HG02588 (cell line): ENCODE measurements around the gene RNF222.
A peak's percentile ranks its signal among the peaks of the same experiment; 100 is the strongest.
"Not testable (repeated sequence)": the region's sequence is repeated elsewhere in the genome, so short reads cannot be mapped to it uniquely, and the experiment has no call there.

Experiments
- ATAC-seq: cut with Tn5 transposase; IDR thresholded peaks from one replicate; pipeline ENCODE4 v1.9.1; 2021; ENCODE audit warnings: mild to moderate bottlenecking, moderate library complexity; ENCODE audit not compliant: unreplicated experiment

Gene RNF222

DNA sequence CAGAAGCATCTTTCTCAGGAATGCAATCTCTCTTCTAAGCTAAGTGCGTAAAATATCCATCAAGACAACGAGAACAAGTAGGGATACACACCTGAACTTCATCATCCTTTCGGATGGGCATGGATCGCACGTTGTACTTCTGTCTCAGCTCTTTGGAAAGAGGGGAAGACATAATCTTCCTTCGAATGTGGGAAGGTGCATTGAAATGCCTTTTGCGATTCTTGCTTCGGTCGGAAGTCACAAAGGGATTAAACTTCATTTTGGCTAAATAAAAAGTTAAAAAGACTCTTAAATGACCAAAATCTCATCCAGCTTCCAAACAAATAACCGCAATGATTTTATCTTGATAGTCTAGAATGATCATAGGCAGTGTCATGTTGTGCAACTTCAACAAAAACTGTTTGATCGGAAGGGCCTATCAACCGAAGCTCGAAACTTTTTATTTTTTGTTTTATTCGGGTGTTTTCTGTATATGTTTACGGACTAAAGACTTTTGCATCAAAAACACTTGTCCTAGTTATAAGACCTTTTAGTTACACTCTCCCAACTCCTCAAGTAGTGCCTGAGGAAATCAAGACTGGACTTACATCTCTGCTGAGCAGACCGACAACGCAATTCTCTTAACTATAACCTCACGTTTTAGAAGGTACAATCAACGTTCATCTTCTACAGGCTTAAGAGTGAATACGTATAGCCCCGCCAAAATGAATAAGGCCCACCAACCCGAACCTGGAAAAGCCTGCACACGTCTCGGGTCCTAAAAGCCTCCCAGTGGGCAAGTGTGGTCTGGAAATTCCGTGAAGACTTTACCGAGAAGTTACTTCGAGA, 15.4 kb downstream of the RNF222 start:
- ATAC-seq, result no peak

DNA sequence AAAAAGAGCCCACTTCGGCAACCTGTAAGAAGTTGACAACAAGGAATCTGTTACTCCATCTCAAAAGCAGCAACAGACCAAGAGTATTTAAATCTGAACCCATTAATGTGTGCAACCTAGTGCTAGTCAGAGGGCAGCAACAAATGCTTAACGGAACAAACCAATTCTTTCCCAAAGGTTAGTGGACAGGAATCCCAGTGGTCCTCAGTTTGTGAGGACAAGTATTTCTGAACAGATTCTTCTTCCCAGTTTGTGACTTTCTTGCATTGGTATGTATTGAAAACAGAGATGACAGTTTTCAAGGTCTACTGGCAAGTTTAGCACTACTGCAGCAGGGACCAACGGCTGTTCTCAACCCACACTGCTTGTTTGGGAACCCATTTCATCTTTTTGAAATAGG, 17.6 kb downstream of the RNF222 start:
- ATAC-seq, result no peak

DNA sequence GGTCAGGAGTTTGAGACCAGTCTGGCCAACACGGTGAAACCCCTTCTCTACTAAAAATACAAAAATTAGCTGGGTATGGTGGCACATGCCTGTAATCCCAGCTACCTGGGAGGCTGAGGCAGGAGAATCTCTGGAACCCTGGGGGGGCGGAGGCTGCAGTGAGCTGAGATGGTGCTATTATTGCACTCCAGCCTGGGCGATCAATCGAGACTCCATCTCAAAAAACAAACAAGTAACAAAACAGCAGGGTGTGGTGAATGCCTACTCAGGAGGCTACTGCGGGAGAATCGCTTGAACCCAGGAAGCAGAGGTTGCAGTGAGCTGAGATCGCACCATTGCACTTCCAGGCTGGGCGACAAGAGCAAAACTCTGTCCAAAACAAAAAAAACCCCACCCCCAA, 19.5 kb downstream of the RNF222 start:
- ATAC-seq, result not testable (repeated sequence)

DNA sequence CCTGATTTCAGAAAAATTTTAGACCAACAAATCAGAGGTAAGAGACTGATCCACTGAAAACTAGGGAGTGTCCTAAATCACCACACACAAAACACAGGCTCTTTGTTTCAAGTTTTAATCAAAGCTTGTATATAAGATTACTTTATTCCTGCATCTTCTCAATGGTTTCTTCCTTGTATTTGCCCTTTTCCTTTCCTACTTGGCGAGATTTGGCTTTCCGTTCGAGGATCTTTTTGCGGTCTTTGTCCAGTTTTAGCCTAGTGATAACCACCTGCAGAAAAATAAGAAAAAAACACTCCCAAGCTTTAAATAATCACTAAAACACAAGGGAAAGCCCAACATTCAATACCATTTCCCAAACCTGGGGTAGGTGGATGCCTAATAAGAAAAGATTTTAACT, 20.2 kb downstream of the RNF222 start:
- ATAC-seq, result no peak

DNA sequence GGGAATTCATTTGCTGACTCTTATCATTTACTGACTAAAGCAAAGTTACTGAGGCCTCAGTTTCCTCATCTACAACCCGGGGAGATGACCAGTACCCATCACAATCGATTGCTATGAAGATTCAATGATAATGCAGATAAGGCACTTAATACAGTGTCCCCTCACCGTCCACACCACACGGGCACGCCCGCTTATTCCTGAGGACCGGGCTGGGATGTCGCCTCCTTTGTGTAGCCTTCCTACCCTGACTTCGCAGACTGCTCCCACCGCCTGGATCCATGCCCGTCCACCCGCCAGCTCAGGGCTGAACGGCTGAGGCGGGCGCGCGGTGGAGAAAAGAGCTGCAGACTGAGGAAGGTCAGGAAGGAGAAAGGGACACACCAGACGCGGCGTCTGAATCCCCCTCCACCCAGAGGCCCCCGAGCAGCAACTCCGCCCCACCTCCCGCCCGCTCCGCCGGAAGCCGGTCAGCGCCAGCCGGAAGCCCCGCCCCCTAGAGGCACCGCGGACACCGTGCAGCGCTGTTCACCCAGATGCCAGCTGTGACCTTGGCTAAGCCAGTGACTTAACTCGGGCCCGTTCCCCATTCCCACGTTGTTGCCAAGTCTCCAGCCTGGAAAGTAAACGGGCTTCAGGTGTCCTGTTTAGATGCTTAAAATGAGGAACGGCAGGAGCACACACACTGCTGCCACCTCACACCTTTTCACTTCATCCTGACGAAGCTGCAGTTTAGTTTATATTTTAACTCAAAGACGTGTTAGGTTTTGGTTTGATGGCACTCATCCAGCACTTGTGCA, 21.2 kb downstream of the RNF222 start, which contains the start of gene KRABD2:
TSS of gene KRABD2 (minus strand) at position 434 of the 797 bp plus-strand sequence.
- peak; percentile 89 for ATAC-seq

GRCh38 chr17:8375738-8376259, 21.8 kb downstream of the RNF222 start:
- ATAC-seq, result no peak

- ATAC-seq, result not testable (repeated sequence)
These were observed 23.8 kb downstream of the RNF222 start for GRCh38 chr17:8373856-8374255.

- ATAC-seq, result no peak
These were observed 25.2 kb downstream of the RNF222 start for GRCh38 chr17:8372422-8372821.

DNA sequence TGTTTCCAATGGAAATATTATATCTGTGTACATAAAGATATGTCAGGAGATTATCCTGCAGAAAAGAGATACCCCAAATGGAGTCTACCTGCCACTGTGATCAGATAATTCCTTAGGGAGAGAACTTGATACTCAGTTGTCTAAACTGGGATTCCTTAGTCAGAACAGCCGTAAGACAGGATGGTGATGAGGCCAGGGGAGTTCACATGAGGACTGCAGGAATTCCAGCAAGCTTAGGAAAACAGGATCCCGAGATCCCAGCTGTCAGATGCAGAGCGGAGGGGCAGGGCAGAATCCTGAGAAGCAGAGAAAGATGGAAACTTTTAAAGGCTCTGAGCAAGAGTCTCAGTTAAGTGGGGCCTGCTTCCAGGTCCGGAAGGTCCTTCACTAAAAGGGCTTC, 25.8 kb downstream of the RNF222 start:
- ATAC-seq, result no peak

GRCh38 chr17:8369944-8370343, 27.7 kb downstream of the RNF222 start:
- no peak for ATAC-seq

- ATAC-seq, result no peak
These were observed 29.4 kb downstream of the RNF222 start for GRCh38 chr17:8368193-8368592.

GRCh38 chr17:8366231-8366630, 31.4 kb downstream of the RNF222 start:
- no peak for ATAC-seq

- ATAC-seq, result no peak
These were observed 32.5 kb downstream of the RNF222 start for GRCh38 chr17:8365143-8365542.

DNA sequence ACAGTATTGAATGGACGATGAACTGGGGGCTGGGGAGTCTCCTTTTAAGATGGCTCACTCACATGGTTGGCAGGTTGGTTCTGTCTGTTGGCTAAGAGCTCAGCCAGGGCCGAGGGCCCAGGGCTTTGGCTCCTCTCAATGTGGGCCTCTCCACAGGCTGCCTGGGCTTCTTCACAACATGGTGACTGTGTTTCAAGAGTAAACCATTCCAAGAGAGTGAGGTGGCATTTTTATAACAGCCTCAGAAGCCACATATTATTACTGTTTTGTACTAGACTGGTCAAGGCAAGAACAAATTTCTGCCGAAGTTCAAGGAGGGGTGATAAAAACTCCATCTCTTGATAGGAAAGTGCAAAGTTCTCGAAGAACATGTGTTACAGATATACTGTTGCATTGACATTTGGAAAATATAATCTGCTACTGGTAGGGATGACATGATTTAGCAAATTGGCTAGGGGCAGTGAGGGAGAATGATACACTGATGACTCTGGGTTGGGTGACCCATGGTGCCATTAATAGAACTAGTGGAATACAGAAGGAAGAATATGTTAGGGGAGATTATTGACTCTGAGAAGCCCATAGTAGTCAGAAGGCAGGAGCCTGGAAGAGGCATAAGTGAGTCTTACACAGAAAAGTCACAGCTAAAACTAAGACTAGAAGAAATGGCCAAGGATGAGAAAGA, 34.8 kb downstream of the RNF222 start:
- ATAC-seq, result no peak

DNA sequence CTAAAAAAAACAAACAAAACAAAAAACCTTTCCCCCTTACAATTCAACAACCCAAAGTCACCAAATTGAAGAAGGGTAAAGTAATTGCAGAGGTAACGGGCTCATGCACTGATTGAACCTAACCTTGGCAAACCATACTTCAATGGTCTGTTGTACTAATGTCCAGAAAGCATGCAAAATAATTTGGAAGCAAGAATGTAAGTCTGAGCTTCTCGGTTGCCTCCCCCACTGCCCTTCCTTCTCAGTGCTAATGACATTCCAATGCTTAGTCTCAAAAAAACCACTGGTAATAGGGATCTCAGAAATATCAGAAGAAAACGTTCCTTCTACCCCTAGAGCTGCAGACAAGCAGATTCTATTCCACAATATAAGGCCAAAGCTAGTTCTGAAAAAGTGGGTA, 36.9 kb downstream of the RNF222 start:
- no peak for ATAC-seq

GRCh38 chr17:8360260-8360659, 37.4 kb downstream of the RNF222 start:
- ATAC-seq, result no peak

GRCh38 chr17:8359769-8360168, 37.9 kb downstream of the RNF222 start:
- no peak for ATAC-seq

- ATAC-seq, result no peak
These were observed 39.7 kb downstream of the RNF222 start for GRCh38 chr17:8357910-8358309.

GRCh38 chr17:8354236-8354635, 43.4 kb downstream of the RNF222 start:
- no peak for ATAC-seq

DNA sequence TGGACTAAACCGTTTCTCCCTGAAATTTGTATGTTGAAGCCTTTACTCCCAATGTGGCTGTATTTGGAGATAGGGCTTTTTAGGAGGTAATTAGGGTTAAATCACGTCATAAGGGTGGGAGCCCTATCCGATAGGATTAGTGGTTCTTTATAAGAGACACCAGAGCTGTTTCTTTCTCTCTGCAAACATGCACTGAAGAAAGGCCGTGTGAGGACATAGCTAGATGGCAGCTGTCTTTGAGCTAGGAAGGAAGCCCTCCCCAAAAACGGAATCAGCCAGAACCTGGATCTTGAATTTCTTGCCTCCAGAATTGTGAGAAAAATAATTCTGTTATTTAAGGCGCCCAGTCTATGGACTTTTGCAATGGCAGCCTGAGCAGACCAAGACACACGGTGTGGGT, 43.9 kb downstream of the RNF222 start:
- ATAC-seq, result no peak

DNA sequence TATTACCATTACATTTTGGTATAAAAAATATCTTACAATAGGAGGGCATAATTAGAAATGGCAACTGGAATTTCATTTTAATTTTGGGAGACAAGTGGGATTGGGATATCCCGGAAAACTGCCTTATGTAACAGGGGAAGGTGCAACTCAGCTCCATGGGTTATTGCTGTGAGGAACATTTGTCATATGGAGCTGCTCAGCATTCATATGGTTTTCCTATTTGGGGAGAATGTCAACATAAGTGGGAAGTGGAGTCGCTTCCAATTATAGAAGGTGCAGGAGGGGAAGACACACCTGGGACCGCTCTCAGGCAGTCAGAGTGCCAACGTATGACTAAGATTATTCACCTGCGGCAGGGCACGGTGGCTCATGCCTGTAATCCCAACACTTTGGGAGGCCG, 47.3 kb downstream of the RNF222 start:
- ATAC-seq, result no peak
